NCI-H1930 (cell line): ENCODE data around the gene OLIG2.

ENCODE experiments used
- DNase-seq, 2 experiments: peaks; one replicate each; lab custom pipeline; 2025; lab: John Stamatoyannopoulos, UW

OLIG2 gene

DNA sequence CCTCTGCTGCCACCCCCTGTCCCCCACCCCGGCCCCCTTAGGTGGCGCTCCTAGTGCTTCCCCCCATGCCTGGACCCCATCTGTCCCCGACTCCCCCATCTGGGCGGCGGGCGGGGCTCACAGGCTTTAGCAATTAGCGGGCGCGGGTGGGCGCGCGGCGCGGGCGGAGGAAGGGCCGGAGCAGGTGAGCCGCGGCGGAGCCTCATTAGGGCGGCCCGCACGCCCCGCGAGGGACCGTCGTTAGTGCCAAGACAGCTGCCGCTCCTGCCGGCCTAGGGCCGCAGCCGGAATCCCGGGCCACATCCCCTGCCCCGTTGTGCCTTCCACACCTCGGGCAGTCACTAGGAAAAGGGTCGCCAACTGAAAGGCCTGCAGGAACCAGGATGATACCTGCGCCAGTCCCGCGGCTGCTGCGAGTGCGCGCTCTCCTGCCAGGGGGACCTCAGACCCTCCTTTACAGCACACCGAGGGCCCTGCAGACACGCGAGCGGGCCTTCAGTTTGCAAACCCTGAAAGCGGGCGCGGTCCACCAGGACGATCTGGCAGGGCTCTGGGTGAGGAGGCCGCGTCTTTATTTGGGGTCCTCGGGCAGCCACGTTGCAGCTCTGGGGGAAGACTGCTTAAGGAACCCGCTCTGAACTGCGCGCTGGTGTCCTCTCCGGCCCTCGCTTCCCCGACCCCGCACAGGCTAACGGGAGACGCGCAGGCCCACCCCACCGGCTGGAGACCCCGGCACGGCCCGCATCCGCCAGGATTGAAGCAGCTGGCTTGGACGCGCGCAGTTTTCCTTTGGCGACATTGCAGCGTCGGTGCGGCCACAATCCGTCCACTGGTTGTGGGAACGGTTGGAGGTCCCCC lies 7.6 kb downstream of the OLIG2 start:
- no peak for DNase-seq

DNA sequence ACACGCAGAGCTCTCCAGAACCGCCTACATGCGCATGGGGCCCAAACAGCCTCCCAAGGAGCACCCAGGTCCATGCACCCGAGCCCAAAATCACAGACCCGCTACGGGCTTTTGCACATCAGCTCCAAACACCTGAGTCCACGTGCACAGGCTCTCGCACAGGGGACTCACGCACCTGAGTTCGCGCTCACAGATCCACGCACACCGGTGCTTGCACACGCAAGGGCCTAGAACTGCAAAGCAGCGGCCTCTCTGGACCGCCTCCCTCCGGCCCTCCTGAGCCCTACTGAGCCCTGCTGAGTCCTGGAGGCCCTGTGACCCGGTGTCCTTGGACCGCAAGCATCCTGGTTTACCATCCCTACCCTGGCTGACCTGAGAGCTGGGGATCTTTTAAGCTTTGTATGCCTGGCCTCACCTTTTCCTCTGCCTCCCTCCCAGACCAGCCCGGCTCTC lies 8.3 kb downstream of the OLIG2 start:
- no peak for DNase-seq

DNA sequence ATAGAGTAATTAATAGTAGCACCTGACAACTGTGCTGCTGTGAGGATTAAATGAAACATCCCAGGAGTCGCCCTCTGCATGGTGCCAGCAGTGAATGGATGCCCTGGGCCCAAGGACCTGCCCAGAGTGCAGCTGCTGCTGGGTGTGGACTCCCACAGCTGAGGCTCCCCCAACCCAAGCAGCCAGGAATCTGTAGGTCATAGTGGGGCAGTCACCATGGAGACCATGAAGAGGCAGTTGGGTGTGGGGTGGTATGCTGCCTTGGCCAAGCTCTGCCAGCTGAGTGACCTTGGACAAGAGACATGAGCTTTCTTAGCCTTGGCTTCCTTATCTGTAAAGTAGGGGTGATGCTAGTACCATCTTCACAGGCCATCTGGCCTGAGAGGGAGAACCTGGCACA lies 9.4 kb downstream of the OLIG2 start:
- DNase-seq = no peak

DNA sequence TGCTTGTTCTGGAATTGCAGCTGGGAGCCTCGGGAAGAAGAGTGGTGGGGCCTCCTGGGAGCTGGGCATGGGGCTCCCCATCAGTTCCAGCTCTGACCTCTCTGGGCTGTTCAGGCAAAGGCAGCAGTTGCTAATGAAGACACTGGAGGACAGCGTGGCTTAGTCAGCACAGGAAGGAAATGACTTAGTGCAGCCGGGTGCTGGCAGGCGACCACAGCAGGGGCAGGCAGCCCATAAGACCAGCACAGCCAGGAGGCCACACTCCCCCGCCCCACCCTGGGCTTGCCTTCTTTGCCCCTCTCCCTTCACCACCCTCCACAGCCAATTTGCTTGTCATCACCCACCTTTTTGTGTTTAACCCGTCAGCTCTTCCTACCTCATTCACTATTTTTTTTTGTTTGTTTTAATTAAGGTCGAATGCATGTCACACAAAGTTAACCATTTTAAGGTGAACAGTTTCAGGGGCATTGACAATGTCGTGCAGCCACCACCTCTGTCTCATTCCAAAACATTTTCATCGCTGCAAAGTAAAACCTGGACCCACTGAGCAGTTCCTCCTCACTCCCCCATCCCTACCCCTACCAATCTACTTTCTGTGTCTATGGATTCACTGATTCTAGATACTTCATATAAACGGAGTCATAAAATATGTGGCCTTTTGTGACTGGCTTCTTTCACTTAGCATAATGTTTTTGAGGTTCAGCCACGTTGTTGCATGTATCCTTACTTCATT lies 10.9 kb downstream of the OLIG2 start:
- DNase-seq = no peak

DNA sequence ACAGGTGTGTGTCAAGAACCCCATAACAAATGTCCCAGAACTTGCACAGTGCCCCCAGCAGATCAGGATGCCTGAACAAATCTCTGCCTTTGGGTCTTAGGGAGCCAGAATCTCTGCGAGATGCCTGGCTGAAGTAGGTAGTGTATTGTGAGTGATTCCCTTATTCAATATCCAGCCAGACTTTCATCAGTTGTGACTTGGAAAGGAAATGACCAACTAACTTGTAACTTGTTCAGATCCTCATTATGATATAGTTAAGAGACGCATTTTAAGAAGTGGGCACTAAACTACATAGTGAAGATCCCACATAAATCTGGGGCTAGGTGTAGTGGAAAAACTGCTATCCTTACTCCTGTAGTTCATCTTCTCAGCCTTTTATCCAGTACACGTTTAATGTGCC lies 11.8 kb downstream of the OLIG2 start:
- DNase-seq = no peak

DNA sequence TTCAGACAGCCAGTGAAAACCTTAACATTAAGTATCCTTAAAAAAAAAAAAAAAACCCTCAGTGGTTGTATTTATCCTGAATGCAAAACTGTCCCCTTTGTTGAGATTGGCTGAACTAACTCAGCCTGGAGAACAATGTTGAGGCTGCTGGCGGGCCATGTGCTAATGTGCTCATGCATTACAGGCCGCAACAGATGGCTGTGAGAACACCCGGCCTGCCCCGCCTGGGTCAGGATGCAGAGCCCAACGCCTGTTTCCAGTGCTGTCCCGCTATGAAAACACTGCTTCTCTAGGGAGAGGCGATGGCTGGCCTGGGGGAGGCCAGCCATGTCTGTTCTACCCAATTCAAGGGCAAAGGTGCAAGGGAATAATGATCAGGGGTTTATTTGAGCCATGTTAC lies 13.8 kb downstream of the OLIG2 start:
- no peak for DNase-seq

DNA sequence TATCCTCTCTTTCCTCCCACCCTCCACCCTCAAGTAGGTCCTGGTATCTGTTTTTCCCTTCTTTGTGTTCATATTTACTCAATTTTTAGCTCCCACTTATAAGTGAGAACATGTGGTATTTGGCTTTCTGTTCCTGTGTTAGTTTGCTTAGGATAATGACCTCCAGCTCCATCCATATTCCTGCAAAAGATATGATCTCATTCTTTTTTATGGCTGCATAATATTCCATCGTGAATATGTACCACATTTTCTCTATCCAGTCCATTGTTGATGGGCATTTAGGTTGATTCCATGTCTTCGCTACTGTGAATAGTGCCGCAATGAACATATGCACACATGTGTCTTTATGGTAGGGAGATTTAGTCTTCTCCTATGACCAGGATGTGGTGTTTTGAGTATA lies 14.5 kb downstream of the OLIG2 start:
- no peak for DNase-seq

DNA sequence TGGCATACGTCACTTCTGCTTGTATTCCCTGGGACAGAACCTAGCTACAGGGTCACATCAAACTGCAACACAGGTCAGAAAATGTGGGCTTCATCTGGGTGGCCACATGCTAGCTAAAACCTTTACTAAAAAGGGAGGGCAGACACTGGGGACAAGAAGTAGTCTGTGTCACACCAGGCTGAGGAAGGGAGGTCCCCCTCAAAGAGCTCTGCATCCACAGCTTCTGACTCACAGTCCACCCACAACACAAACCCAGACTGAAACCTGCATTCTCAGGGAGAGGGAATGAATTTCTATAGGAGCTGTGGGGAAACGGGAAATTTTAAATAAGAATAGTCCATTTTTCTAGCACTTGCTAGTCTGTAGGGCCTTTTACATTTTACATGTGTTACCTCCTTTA lies 16.2 kb downstream of the OLIG2 start:
- no peak for DNase-seq

DNA sequence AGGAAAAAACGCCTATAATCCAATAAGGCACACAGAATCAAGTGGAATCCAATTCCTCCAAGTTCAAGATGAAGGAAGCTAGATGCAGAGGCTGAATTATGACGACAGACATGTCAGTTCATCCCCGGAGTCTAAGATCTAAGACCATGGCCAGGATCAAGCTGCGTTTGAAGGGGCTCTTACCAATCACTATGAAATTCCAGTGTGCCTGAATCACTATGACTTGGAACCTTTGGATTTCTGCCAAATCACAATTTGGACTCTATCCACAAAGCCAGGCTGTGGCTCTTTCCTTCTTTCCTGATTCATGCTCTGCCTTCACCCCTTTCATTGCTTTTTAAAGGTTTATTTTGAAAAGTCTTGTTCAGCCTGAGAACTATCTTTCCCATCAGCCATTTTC lies 17.1 kb downstream of the OLIG2 start:
- DNase-seq = no peak

DNA sequence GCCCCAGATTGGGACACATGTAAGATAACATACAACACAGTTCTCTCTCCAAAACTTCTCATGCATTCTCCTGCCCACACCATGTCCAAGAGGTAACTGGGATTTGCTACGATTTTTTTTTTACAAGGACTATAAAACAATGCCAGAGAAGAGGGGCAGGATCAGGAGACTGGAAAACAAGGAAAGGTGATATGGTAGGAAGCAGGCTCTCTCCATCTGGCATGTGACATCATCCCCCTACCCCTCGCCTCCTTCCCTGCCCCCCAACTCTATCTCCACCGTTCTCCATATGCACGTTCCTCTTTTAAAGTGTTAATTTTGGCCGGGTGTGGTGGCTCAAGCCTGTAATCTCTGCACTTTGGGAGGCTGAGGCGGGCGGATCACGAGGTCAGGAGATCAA lies 20.7 kb downstream of the OLIG2 start:
- DNase-seq = no peak

DNA sequence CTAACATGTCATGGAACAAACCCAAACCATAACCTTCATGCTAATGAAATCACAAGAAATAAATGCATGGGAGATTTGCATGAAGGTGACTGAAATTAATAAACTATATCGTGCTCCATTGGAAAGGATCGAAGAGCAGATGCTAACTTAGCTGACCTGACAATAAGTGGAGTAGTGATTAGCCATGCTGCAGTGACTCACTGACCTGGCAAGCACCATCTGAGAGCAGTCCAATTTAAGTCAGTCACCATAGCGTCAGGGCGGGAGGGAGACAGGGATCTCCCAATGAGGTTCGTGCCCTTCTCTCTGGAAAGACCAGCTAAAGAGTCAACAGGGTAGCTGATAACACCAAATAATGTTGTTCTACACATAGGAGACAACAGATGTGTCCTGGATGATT lies 21.5 kb downstream of the OLIG2 start:
- no peak for DNase-seq

DNA sequence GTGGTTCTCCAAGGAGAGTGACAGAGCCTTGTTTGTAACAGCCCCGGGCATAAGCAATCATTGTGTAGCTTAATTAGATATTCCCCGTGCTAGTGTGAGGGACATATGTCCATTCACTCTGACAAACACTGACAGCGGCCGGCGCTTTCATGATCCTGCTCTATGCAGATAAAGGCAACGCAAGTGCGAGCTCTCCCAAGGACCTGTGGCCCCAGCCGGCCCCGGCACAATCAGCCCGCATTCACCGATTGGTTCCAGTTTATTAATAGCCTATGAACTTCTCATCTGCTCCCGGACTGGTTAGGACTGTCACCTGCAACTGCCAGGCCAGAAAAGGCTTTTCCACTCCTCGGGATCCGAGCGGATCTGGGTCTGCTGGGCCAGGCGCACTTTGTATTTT lies 26.2 kb downstream of the OLIG2 start:
- DNase-seq = no peak

DNA sequence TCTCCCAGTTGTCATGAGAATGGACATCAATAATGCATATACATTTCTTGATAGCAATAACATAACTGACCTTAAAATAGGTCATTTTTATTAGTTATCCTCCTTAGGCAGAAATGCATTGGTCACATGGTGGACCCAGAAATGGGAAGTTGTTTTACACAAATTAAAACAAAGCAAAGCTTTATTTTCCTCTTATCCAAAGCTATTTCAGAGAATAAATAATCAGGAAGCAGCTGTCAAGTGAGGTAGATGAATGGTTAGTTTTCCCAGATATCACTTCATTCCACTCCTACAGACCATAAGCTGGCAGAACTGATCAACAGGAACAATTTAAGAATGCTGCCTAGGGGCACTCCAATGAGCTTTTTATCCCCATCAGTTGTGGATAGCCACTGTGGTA lies 28.2 kb downstream of the OLIG2 start:
- no peak for DNase-seq

DNA sequence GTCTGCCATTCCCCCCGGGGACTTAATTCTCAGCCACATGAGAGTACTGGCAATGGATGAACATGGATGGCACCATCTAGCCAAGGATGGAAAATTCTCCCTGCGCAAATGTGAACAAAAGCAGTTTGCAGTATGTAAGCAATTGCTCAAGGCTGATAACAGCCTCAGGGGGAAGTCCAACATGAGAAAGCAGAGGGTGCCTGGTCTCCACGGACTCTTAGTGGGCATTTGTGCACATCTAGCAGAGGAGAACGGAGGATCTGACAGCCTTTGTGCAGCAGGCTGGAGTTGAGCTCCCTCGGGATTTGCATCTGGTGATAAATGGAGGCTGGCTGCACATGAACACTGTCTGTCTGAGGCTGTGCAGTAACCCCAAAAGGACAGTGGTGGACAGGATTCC lies 30.3 kb downstream of the OLIG2 start:
- DNase-seq = no peak

DNA sequence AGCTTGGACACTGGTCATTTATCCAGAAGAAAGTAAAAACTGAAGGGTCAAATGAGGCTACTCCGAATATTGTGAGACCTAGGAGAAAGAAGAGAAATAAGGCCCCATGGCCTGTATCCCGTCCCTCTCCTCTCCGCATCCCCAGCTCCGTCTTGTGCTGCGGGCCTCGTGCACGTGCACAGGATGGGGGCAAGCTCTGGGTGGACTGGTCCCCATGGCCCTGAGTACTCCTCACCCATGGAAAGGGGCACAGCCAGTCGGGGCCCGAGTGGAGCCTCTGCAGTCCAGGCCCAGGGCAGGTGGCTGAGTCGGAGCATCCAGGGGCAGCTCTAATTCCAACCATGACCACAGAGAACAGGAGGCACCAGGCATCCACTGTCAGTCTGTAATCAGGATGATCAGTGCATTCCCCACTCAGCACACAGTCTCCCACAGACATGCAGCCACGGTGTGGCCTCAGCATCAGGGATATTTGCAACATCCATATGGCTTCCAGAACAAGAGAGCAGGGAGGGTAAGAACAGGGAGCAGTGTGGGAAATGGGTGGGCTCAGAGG lies 31.7 kb downstream of the OLIG2 start:
- DNase-seq = no peak

DNA sequence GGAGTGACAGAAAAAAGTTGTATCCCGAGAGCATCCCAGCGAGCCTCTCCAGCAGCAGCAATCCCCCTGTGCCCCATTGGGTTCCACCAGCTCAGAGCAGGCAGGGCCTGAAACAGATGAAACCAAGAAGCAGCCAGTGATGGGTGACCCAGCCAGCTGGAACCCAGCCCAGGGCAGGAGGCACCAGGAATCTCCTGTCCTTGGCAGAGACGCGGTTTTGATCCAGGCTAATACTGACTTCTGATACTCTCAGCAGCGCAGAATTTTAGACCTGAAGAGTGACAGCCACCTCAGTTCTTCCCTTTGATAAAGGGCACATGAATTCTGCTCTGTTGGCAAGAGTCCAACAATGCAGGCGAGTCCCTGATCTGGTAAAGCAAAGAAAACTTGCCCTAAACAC lies 32.8 kb downstream of the OLIG2 start:
- no peak for DNase-seq

DNA sequence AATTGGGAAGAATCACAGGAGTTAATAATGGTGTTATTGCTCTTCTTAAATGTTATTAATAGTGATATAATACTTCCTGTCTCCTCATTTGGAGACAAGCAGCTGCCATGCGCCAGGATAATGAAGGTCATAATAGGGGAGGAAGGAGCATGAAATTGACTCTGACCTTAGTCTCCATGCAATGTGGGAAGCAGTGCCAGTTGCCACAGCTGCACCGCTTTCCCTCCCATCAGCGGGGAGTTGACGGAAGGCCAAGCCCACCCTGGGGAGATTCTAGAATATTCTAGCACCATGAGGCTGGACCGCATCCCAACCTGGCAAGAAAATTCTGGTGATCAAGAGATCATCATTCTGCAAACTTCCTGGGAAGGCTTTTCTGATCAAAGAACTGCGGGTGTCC lies 33.2 kb downstream of the OLIG2 start:
- DNase-seq = no peak

DNA sequence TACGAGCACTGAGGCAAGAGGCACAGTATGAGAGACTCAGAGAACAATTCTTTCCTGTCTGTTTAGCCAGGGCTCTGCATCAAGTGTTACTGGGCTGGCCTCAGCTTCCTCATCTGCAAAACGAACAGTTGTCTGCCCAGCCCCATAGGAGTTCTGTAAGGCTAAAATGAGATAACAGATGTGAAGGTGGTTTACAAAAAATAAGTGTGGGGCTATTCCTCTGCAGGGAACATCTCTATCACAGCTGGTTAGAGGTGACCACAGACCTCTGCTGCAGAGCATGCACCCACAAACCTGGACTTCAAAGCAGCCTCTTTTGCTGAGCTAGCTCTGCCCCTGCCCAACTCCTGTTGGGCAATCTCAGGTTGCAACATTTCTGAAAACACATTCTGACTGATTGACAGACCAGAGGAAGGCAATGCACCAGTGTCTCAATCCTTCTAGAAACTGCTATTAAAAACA lies 33.7 kb downstream of the OLIG2 start:
- DNase-seq = no peak

DNA sequence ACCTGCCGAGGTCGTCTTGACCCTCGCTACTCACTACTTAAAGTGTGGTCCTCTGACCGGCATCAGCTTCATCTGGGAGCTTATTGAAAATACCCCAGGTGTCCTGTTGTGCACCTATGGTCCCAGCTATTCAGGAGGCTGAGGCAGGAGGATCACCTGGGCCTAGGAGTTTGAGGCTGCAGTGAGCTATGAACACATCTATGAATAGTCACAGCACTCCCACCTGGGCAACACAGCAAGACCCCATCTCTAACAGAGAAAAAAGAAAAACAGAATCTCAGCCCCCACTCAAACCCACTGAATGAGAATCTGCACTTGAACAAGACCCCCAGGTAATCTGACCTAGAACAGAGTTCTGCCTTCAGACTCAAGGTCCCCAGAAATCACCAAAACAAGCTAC lies 35.5 kb downstream of the OLIG2 start:
- DNase-seq = no peak

DNA sequence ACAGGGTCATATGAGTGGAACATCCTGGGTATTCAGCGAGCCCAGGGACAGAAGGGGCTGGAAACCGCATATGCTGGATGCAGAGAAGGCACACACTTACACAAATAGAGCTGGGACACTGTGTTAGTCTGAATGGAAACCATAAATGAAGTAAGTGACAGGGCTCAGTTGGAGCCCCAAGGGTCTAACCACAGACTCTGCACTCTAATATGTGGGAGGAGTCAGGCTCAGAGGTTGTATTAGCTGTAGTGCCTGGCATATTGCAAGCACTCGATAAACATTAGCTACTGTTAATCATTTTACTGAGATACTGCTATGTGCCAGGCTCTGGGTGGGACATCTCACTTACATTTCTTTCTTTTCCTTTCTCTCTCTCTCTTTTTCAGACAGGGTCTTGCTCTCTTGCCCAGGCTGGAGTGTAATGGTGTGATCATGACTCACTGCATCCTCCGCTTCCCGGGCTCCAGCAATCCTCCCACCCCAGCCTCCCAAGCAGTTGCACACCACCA lies 37.7 kb downstream of the OLIG2 start:
- DNase-seq = no peak

DNA sequence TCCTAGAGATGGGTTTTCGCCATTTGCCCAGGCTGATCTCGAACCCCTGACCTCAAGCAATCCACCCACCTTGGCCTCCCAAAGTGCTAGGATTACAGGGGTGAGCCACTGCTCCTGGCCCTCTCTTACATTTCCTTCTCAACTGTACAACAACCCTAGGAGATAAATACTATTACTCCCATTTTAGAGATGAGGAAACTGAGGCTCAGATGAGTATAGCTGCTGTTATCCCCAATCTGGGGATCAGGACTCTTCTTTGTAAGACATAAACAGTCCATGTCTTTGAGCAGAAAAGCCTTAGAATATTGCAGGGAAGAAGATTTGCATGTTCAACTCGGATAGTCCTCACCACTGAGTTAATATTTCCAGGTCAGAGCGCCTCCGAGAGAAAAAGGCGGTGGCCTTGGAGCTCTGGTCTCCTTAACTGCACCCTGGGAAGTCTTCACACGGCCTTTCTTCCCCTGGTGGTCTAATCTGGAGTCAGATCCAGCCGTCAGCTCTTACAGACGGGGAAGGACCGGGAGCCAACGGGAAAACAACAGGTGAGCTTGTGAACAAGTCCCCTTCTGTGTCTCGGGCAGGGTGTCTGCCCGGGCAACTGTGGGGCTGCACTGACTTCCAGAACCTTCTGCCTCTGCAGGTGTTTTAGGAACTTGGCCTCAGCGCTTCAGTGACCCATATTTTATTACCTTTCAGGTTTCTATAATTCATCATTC lies 38.3 kb downstream of the OLIG2 start:
- no peak for DNase-seq
